Hematopoietic multipotent progenitor cell treated with erythropoietin and hydrocortisone succinate and interleukin-3 and kit ligand, for 17 days (in vitro differentiated cells): ENCODE data around the gene LPIN2.

Experiments
- DNase-seq: peaks from one replicate; pipeline ENCODE4 v3.0.0-alpha.2; 2015; ENCODE audit warnings: low spot score

LPIN2 gene

GRCh38 chr18:2981212-2981728 lies 31.7 kb downstream of the LPIN2 start:
- peak; percentile 86 for DNase-seq

- peak; percentile 91 for DNase-seq
Measured at GRCh38 chr18:2979871-2980790, 32.8 kb downstream of the LPIN2 start.

GRCh38 chr18:2979129-2979528 lies 33.8 kb downstream of the LPIN2 start:
- DNase-seq = peak; percentile 66

GRCh38 chr18:2978661-2979106 lies 34.3 kb downstream of the LPIN2 start:
- peak; percentile 73 for DNase-seq

- DNase-seq = no peak
Measured at GRCh38 chr18:2978208-2978607, 34.7 kb downstream of the LPIN2 start.

GRCh38 chr18:2976218-2977132 lies 36.5 kb downstream of the LPIN2 start:
- DNase-seq = peak; percentile 66

GRCh38 chr18:2974731-2975130 lies 38.2 kb downstream of the LPIN2 start:
- no peak for DNase-seq

GRCh38 chr18:2971741-2972552 lies 41.0 kb downstream of the LPIN2 start:
- DNase-seq = peak; percentile 47

- DNase-seq = peak; percentile 58
Measured at GRCh38 chr18:2970772-2971659, 41.9 kb downstream of the LPIN2 start.

GRCh38 chr18:2970344-2970743 lies 42.6 kb downstream of the LPIN2 start:
- peak; percentile 63 for DNase-seq

- peak; percentile 72 for DNase-seq
Measured at GRCh38 chr18:2969695-2970094, 43.2 kb downstream of the LPIN2 start.

- DNase-seq = peak; percentile 48
Measured at GRCh38 chr18:2968606-2969005, 44.3 kb downstream of the LPIN2 start.

- DNase-seq = no peak
Measured at GRCh38 chr18:2967820-2968219, 45.1 kb downstream of the LPIN2 start.

- DNase-seq = no peak
Measured at GRCh38 chr18:2967357-2967756, 45.6 kb downstream of the LPIN2 start.

GRCh38 chr18:2966560-2966959 lies 46.4 kb downstream of the LPIN2 start:
- no peak for DNase-seq

GRCh38 chr18:2965797-2966196 lies 47.1 kb downstream of the LPIN2 start:
- no peak for DNase-seq

- DNase-seq = no peak
Measured at GRCh38 chr18:2964361-2965010, 48.5 kb downstream of the LPIN2 start.
